ENCODE measurements around the gene NDUFAF5. TPM values are rescaled to one million over a fixed set of nuclear protein-coding genes. Genes with fewer than 3 reads are reported as not detected.

The NDUFAF5 gene
- total and polyA plus RNA-seq, 2 donors (not counting 3 experiments of a cell fraction or from before 2014, with no cell fraction given) = 9.8 to 26.4 TPM

GRCh38 chr20:13821876-13822275, 37.0 kb downstream of the NDUFAF5 start:
- Histone ChIP-seq H4K20me1 (replicated peaks; ENCODE audit: control insufficient read depth, extremely low read depth, insufficient read depth, low read length) (no peaks in the 10 kb centered on the region), H3K9ac (replicated peaks; ENCODE audit: extremely low read depth, insufficient read depth, low read length) (no peak overlapping the region), H3K27ac (ENCODE audit: insufficient read depth, low read depth, low read length) (no peak overlapping the region), H3K36me3 (ENCODE audit: control insufficient read depth in 2 of 2, extremely low read depth in 1 of 2, insufficient read depth in 2 of 2, low read length in 2 of 2) (peaks cover 2 to 3% of the 10 kb centered on the region in 2 experiments), H3K4me2 (ENCODE audit: insufficient read depth, low read length) (no peak overlapping the region), H2AFZ (ENCODE audit: low read depth, low read length) (no peak overlapping the region), H3K9me1 (replicated peaks; ENCODE audit: control insufficient read depth, extremely low read depth, insufficient read depth, low read length) (no peaks in the 10 kb centered on the region), H3K4me1 (ENCODE audit: control insufficient read depth, extremely low read depth, insufficient read depth, low read length) (peaks cover 4% of the 10 kb centered on the region), H3K27me3 (ENCODE audit: control insufficient read depth in 2 of 2, insufficient read depth in 2 of 2, low read length in 2 of 2) (peaks cover 2 to 4% of the 10 kb centered on the region in 2 experiments), H3K9me3 (replicated peaks; ENCODE audit: control insufficient read depth, insufficient read depth, low read length) (no peaks in the 10 kb centered on the region), H3K79me2 (ENCODE audit: control insufficient read depth, insufficient read depth, low read length) (no peaks in the 10 kb centered on the region), H3K4me3 (replicated peaks in 1 of 3; ENCODE audit: insufficient read depth in 1 of 3, low read depth in 1 of 3, low read length in 3 of 3) (no peak overlapping the region)
- CTCF ChIA-PET = interaction anchor here (6.1 kb wide), 1 partner anchor 232 kb away, joined by 65 read pairs; no protein-coding TSS in a partner anchor
- BruUV-seq (replicated peaks) = no TSS peak
- dilution Hi-C loops (cut with MboI; ENCODE audit: extremely low pct_ligation_motif_present, low sequenced_read_pairs) = no loop called here
- intact Hi-C loops (cut with micrococcal nuclease) = no loop called here
- TF ChIP-seq POLR2A (IDR thresholded peaks at IDR 0.05; ENCODE audit: low read depth, low read length) (no peak), FOS (IDR thresholded peaks at IDR 0.05; ENCODE audit: borderline replicate concordance, insufficient read depth, low read length) (no peak), MYC (IDR thresholded peaks at IDR 0.05; ENCODE audit: low read depth, low read length) (no peak), JUN (IDR thresholded peaks at IDR 0.05; ENCODE audit: borderline replicate concordance, insufficient read depth, insufficient read length, low read depth) (no peak), POLR2AphosphoS5 (IDR thresholded peaks at IDR 0.05; ENCODE audit: insufficient read depth, low read depth, low read length) (no peak), GATA2 (IDR thresholded peaks at IDR 0.05; ENCODE audit: insufficient read depth, insufficient read length, low read depth, low read length) (no peak), EZH2 (IDR thresholded peaks at IDR 0.05; ENCODE audit: borderline replicate concordance, low read depth, low read length, severe bottlenecking) (no peak)
- TF ChIP-seq, protein P1, sequence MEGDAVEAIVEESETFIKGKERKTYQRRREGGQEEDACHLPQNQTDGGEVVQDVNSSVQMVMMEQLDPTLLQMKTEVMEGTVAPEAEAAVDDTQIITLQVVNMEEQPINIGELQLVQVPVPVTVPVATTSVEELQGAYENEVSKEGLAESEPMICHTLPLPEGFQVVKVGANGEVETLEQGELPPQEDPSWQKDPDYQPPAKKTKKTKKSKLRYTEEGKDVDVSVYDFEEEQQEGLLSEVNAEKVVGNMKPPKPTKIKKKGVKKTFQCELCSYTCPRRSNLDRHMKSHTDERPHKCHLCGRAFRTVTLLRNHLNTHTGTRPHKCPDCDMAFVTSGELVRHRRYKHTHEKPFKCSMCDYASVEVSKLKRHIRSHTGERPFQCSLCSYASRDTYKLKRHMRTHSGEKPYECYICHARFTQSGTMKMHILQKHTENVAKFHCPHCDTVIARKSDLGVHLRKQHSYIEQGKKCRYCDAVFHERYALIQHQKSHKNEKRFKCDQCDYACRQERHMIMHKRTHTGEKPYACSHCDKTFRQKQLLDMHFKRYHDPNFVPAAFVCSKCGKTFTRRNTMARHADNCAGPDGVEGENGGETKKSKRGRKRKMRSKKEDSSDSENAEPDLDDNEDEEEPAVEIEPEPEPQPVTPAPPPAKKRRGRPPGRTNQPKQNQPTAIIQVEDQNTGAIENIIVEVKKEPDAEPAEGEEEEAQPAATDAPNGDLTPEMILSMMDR (IDR thresholded peaks at IDR 0.05; ENCODE audit: extremely low read depth in 1 of 2, insufficient read depth in 1 of 2, low read depth in 1 of 2, low read length in 2 of 2) = no peak
- TF ChIP-seq, protein P2, sequence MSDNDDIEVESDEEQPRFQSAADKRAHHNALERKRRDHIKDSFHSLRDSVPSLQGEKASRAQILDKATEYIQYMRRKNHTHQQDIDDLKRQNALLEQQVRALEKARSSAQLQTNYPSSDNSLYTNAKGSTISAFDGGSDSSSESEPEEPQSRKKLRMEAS (IDR thresholded peaks at IDR 0.05; ENCODE audit: insufficient read depth, insufficient read length) = no peak
- POLR2A ChIA-PET = no interaction called here
- no peak for DNase-seq (ENCODE audit: low read depth, low spot score)
- FAIRE-seq = no peak
